Transverse colon (tissue), 4 donors: ENCODE measurements around the gene TSPAN9. TPM values are rescaled to one million over a fixed set of nuclear protein-coding genes. Genes with fewer than 3 reads are reported as not detected.

ENCODE experiments used
- DNase-seq: peaks from one replicate; pipeline ENCODE4 v3.0.0-alpha.2; 2019
- H3K27ac ChIP-seq, 4 donors: fragments of 200-600 bp; sonication (generic); 2 replicates each; pipeline ENCODE4 v1.5.1; 2016 to 2018; ENCODE audit warnings: inconsistent platforms in 4 of 4
- H3K27me3 ChIP-seq: fragments of 200-600 bp; sonication (generic); 2 replicates; pipeline ENCODE4 v1.5.1; 2017; ENCODE audit warnings: inconsistent platforms
- H3K36me3 ChIP-seq, 4 donors: fragments of 200-600 bp; sonication (generic); 2 replicates each; pipeline ENCODE4 v1.5.1; 2017 to 2019; ENCODE audit warnings: inconsistent platforms in 4 of 4
- H3K4me1 ChIP-seq, 4 donors: fragments of 200-600 bp; sonication (generic); 2 replicates each; pipeline ENCODE4 v1.5.1; 2017 to 2020; ENCODE audit warnings: inconsistent platforms in 4 of 4
- H3K4me3 ChIP-seq, 4 donors: fragments of 200-600 bp; sonication (generic); 1 replicate in 1 of 4; 2 replicates in 3 of 4; pipeline versions ENCODE4 v1.5.1 to v1.6.1; 2017 to 2019; ENCODE audit warnings: inconsistent platforms in 4 of 4
- H3K9me3 ChIP-seq, 2 donors: fragments of 200-600 bp; sonication (generic); 2 replicates each; pipeline ENCODE4 v1.5.1; 2017 to 2019; ENCODE audit warnings: inconsistent platforms in 2 of 2
- EP300 ChIP-seq: sonication (generic); formaldehyde crosslinking; IDR thresholded peaks from one replicate; pipeline ENCODE4 v1.6.1; 2017; ENCODE audit warnings: antibody characterized with exemption, low read depth
- POLR2A ChIP-seq: fragments of 450-650 bp; IDR thresholded peaks from one replicate; pipeline ENCODE4 v1.6.1; 2016; ENCODE audit warnings: antibody characterized with exemption, mild to moderate bottlenecking, moderate library complexity
- POLR2AphosphoS5 ChIP-seq, 3 donors: sonication (generic); formaldehyde crosslinking; IDR thresholded peaks; one replicate each; pipeline ENCODE4 v1.6.1; 2016; ENCODE audit warnings: antibody characterized with exemption in 3 of 3
- WGBS, 2 donors: methylation state at CpG; one replicate each; pipeline ENCODE4 v1.1.5; 2018; ENCODE audit warnings: low coverage in 1 of 2; 5-methylcytosine and 5-hydroxymethylcytosine counted together
- in situ Hi-C, 4 donors: fragments of 200-750 bp; cut with MboI; loops; one replicate each; pipeline versions ENCODE4 v1.15.0 to v1.15.1; 2017; ENCODE audit warnings: low sequenced_read_pairs in 3 of 4, low pct_ligation_motif_present in 1 of 4, low pct_unique_long_range_greater_than_20kb in 1 of 4
- intact Hi-C: fragments of 100-400 bp; cut with DNase I; formaldehyde crosslinking; loops from one replicate; pipeline ENCODE4 v1.15.1; 2023; ENCODE audit warnings: low total_unique reads
- small RNA-seq, 4 donors: library from RNA; depleted of rRNA; stranded (forward); fragments of <200 nt; gene quantifications; one replicate each; pipeline ENCODE3, GENCODE V24; 2016
- total RNA-seq, 4 donors: library from RNA; depleted of rRNA; stranded (reverse); fragments of >200 nt; gene quantifications; one replicate each; pipeline ENCODE4 v1.1.0, GENCODE V29; 2016
- TF ChIP-seq, protein P1 (sequence below), 5 experiments: fragments of 200-600 bp in 3 of 5; fragments of 450-650 bp in 2 of 5; sonication (generic) in 3 of 5; IDR thresholded peaks; 1 replicate in 2 of 5; 2 replicates in 3 of 5; pipeline ENCODE4 v1.5.1; 2016 to 2017; ENCODE audit warnings: antibody characterized with exemption in 5 of 5, inconsistent platforms in 3 of 5, mild to moderate bottlenecking in 2 of 5, moderate library complexity in 1 of 5

The TSPAN9 gene
- total RNA-seq, 4 donors from 2014 or later = 4.2 to 9.3 (median 6.1) TPM

DNA sequence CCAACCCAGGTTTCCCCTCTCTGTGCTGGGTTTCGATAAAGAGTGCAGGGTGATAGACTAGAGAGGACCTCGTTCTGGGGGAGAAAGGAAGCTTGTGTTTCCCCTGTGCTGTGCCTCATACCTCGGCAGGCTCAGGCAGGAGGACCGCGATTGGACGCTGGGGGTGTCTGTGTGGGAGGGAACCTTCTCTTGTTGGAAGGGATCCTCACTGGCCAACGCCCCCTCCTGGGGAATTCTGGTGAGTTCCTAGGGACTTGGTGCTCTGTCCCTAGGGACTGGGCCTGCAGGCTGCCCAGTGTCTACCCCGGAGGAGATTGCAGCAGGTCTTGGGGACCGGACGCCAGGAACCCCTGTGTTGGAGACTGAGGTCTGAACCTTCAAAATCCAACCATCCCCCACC, 256.4 kb downstream of the TSPAN9 start:
- TF ChIP-seq POLR2AphosphoS5 (IDR thresholded peaks at IDR 0.05) = no peak
- no peak for TF ChIP-seq POLR2A
- no peak for TF ChIP-seq EP300
- TF ChIP-seq, protein P1, sequence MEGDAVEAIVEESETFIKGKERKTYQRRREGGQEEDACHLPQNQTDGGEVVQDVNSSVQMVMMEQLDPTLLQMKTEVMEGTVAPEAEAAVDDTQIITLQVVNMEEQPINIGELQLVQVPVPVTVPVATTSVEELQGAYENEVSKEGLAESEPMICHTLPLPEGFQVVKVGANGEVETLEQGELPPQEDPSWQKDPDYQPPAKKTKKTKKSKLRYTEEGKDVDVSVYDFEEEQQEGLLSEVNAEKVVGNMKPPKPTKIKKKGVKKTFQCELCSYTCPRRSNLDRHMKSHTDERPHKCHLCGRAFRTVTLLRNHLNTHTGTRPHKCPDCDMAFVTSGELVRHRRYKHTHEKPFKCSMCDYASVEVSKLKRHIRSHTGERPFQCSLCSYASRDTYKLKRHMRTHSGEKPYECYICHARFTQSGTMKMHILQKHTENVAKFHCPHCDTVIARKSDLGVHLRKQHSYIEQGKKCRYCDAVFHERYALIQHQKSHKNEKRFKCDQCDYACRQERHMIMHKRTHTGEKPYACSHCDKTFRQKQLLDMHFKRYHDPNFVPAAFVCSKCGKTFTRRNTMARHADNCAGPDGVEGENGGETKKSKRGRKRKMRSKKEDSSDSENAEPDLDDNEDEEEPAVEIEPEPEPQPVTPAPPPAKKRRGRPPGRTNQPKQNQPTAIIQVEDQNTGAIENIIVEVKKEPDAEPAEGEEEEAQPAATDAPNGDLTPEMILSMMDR (IDR thresholded peaks at IDR 0.05) = no peak
- Histone ChIP-seq H3K4me3 (no peak overlapping the region), H3K27me3 (no peaks in the 10 kb centered on the region), H3K4me1 (no peaks in the 10 kb centered on the region), H3K36me3 (no peaks in the 10 kb centered on the region), H3K27ac (no peak overlapping the region), H3K9me3 (no peaks in the 10 kb centered on the region)
- in situ Hi-C loops = loop anchor here in 1 of 4 donors (25.0 kb wide), 1 partner anchor 304 kb away; no protein-coding TSS in a partner anchor
- DNase-seq = no peak
- intact Hi-C loops = no loop called here
- WGBS, 2 donors = 57% methylated on average over 7 of the region's 10 CpGs; no CpG with 5 or more reads in 1 of the 2 donors

DNA sequence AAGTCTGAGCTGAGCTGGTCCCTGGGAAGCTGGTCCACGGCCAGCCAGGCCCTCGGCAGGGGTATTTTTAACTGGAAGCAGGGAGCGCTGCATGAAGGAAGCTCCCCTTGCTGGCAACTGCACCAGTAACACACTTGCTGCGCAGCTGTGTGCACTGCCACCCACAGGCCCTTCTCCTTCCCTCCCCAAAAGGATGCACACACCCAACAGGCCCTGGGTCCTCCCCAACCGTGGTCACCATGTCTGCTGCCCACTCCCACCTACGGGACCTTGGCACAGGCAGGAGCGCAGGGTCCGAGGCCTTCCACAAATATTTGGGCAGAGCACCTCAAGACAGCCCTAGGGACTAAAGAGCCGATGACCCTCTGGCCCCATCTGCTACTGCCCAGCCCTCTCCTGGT, 256.8 kb downstream of the TSPAN9 start:
- Histone ChIP-seq H3K4me3 (no peak overlapping the region), H3K4me1 (no peaks in the 10 kb centered on the region), H3K36me3 (no peaks in the 10 kb centered on the region), H3K27ac (no peak overlapping the region), H3K27me3 (no peaks in the 10 kb centered on the region), H3K9me3 (no peaks in the 10 kb centered on the region)
- 81% methylated on average over 8 of the region's 9 CpGs; no CpG with 5 or more reads in 1 of the 2 donors for WGBS, 2 donors
- TF ChIP-seq EP300 (no peak), POLR2AphosphoS5 (IDR thresholded peaks at IDR 0.05) (no peak), POLR2A (no peak)
- TF ChIP-seq, protein P1 (IDR thresholded peaks at IDR 0.05) = no peak
- DNase-seq = no peak
- intact Hi-C loops (no loop called here), in situ Hi-C loops (loop anchor here in 1 of 4 donors (25.0 kb wide), 1 partner anchor 303 kb away; no protein-coding TSS in a partner anchor)

DNA sequence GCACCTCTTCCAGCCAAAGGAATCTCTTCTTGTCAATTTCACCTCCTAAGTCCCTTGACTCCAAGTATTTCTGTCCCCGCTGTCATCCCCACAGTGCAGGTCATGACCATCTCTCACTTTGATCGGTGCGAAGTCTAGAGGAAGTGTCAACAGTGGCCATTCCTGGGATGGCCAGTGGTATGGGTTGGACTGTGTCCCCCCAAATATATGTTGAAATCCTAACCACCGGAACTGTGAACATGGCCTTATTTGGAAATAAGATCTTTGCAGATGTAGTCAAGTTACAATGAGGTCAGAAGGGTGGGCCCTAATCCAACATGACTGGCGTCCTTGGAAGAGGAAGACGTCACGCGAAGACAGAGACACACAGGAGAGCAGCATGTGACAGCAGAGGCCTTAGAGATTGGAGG, 257.9 kb downstream of the TSPAN9 start:
- intact Hi-C loops = no loop called here
- Histone ChIP-seq H3K27ac (no peak overlapping the region), H3K4me1 (no peaks in the 10 kb centered on the region), H3K36me3 (no peaks in the 10 kb centered on the region), H3K9me3 (no peaks in the 10 kb centered on the region), H3K27me3 (no peaks in the 10 kb centered on the region), H3K4me3 (no peak overlapping the region)
- DNase-seq = no peak
- TF ChIP-seq POLR2AphosphoS5 (IDR thresholded peaks at IDR 0.05) (no peak), EP300 (no peak), POLR2A (no peak)
- TF ChIP-seq, protein P1 (IDR thresholded peaks at IDR 0.05) = no peak
- WGBS, 2 donors = 74 to 88% methylated on average over 4 to 8 of the region's 8 CpGs
- in situ Hi-C loops = loop anchor here in 1 of 4 donors (25.0 kb wide), 1 partner anchor 302 kb away; no protein-coding TSS in a partner anchor

Small RNAs within 50 kb of the gene (small RNA-seq; reads per million reads assigned to genes)
- gene AC005912.1 (0 reads per million in 4 donors), gene RF00017 (0 reads per million in 4 donors)

Other genes starting within 250 kb of the TSPAN9 start
- under 1 TPM in 3 of 4 donors, not detected in 1; 0.14 to 0.32 (median 0.20) TPM for gene NRIP2, start 242.3 kb upstream of the TSPAN9 start, total RNA-seq
- gene TEX52, start 220.3 kb upstream of the TSPAN9 start, total RNA-seq = not detected
- gene FOXM1, start 200.2 kb upstream of the TSPAN9 start, total RNA-seq = 1 to 10 TPM in 3 of 4 donors, not detected in 1; 1.6 to 5.2 (median 2.2) TPM
- 10 to 100 TPM in 2 of 4 donors, 1 to 10 TPM in 2; 5.4 to 16.8 (median 8.6) TPM for gene RHNO1, start 200.2 kb upstream of the TSPAN9 start, total RNA-seq
- gene TULP3, start 186.5 kb upstream of the TSPAN9 start, total RNA-seq = 10 to 100 TPM in 3 of 4 donors, 1 to 10 TPM in 1; 7.4 to 21.3 (median 16.9) TPM
- gene TEAD4, start 118.0 kb upstream of the TSPAN9 start, total RNA-seq = 10 to 100 TPM in 1 of 4 donors, 1 to 10 TPM in 3; 4.2 to 29.7 (median 6.3) TPM